Neural cell (in vitro differentiated cells): ENCODE measurements around the gene GJA10. TPM values are rescaled to one million over a fixed set of nuclear protein-coding genes. Genes with fewer than 3 reads are reported as not detected.

Experiments
- H2AFZ ChIP-seq: fragments of 200-600, 300-800 bp; sonication (generic), shearing (Covaris generic); 2 replicates; pipeline ENCODE4 v1.6.0; 2014; ENCODE audit warnings: low read depth, mild to moderate bottlenecking, antibody characterized with exemption, low read length, moderate library complexity
- H3F3A ChIP-seq: fragments of 200-600 bp; shearing (Covaris generic); 2 replicates; pipeline ENCODE4 v1.6.1; 2016; ENCODE audit warnings: mild to moderate bottlenecking, moderate library complexity, mixed read lengths, antibody characterized with exemption, low read length; ENCODE audit not compliant: insufficient read depth, poor library complexity, severe bottlenecking
- H3K27ac ChIP-seq: fragments of 200-600, 300-800 bp; sonication (generic), shearing (Covaris generic); 2 replicates; pipeline ENCODE4 v1.5.1; 2014; ENCODE audit warnings: mild to moderate bottlenecking, low read length, moderate library complexity
- H3K27me3 ChIP-seq: fragments of 300-800, 200-600 bp; sonication (generic), shearing (Covaris generic); 2 replicates; pipeline ENCODE4 v1.6.0; 2014; ENCODE audit warnings: mild to moderate bottlenecking, low read depth, low read length, moderate library complexity; ENCODE audit not compliant: insufficient read depth
- H3K36me3 ChIP-seq: fragments of 300-800, 200-600 bp; sonication (generic), shearing (Covaris generic); 2 replicates; pipeline ENCODE4 v1.5.1; 2014; ENCODE audit warnings: mild to moderate bottlenecking, antibody characterized with exemption, low read length, moderate library complexity; ENCODE audit not compliant: insufficient read depth
- H3K4me2 ChIP-seq: fragments of 300-800, 200-600 bp; sonication (generic), shearing (Covaris generic); 2 replicates; pipeline ENCODE4 v1.6.0; 2014; ENCODE audit warnings: mild to moderate bottlenecking, low read length
- H3K4me3 ChIP-seq: fragments of 300-800, 200-600 bp; sonication (generic), shearing (Covaris generic); 2 replicates; pipeline ENCODE4 v1.5.1; 2014; ENCODE audit warnings: mild to moderate bottlenecking, low read length, moderate library complexity
- H3K79me2 ChIP-seq: fragments of 200-600 bp; shearing (Covaris generic); replicated peaks from 2 replicates; pipeline ENCODE4 v1.6.0; 2014; ENCODE audit warnings: mild to moderate bottlenecking, low read length, moderate library complexity; ENCODE audit not compliant: insufficient read depth
- H3K9ac ChIP-seq: fragments of 300-800, 200-600 bp; sonication (generic), shearing (Covaris generic); 2 replicates; pipeline ENCODE4 v1.6.1; 2016; ENCODE audit warnings: mild to moderate bottlenecking, low read length, mixed read lengths
- H3K9me2 ChIP-seq: fragments of 200-600 bp; shearing (Covaris generic); 2 replicates; pipeline ENCODE4 v1.6.1; 2016; ENCODE audit warnings: mild to moderate bottlenecking, low read length, mixed read lengths; ENCODE audit not compliant: insufficient read depth
- H3K9me3 ChIP-seq: fragments of 200-600, 300-800 bp; sonication (generic), shearing (Covaris generic); 2 replicates; pipeline ENCODE4 v1.6.1; 2016; ENCODE audit warnings: mild to moderate bottlenecking, mixed run types, low read length, moderate library complexity, mixed read lengths
- H4K20me1 ChIP-seq: fragments of 200-600 bp; shearing (Covaris generic); 2 replicates; pipeline ENCODE4 v1.6.1; 2016; ENCODE audit warnings: mild to moderate bottlenecking, mixed run types; ENCODE audit not compliant: insufficient read depth
- EP300 ChIP-seq: fragments of 450-650 bp; conservative IDR thresholded peaks from 2 replicates; pipeline ENCODE4 v1.6.1; 2014; ENCODE audit warnings: antibody characterized with exemption, mild to moderate bottlenecking, moderate library complexity; ENCODE audit not compliant: poor library complexity, severe bottlenecking
- EZH2 ChIP-seq: fragments of 200-600, 300-800 bp; shearing (Covaris generic), sonication (generic); IDR thresholded peaks from 2 replicates; pipeline ENCODE4 v1.6.1; 2014; ENCODE audit warnings: antibody characterized with exemption, low read length, borderline replicate concordance, mild to moderate bottlenecking; ENCODE audit not compliant: insufficient read depth, poor library complexity, severe bottlenecking
- MXI1 ChIP-seq: fragments of 450-650 bp; conservative IDR thresholded peaks from 2 replicates; pipeline ENCODE4 v1.6.1; 2014; ENCODE audit warnings: antibody characterized with exemption, mild to moderate bottlenecking; ENCODE audit not compliant: poor library complexity, severe bottlenecking
- POLR2AphosphoS5 ChIP-seq: IDR thresholded peaks from 2 replicates; pipeline ENCODE4 v1.6.1; 2012
- RAD21 ChIP-seq: fragments of 450-650 bp; conservative IDR thresholded peaks from 2 replicates; pipeline ENCODE4 v1.6.1; 2014; ENCODE audit warnings: antibody characterized with exemption, mild to moderate bottlenecking, moderate library complexity
- REST ChIP-seq: IDR thresholded peaks from 2 replicates; pipeline ENCODE4 v1.6.1; 2012; ENCODE audit warnings: borderline replicate concordance
- SMC3 ChIP-seq: fragments of 450-650 bp; conservative IDR thresholded peaks from 2 replicates; pipeline ENCODE4 v1.6.1; 2014; ENCODE audit warnings: antibody characterized with exemption, mild to moderate bottlenecking, moderate library complexity; ENCODE audit not compliant: poor library complexity
- TAF1 ChIP-seq: IDR thresholded peaks from 2 replicates; pipeline ENCODE4 v1.6.1; 2012; ENCODE audit warnings: low read depth
- polyA plus RNA-seq: library from polyadenylated mRNA; depleted of rRNA; stranded (reverse); fragments of >200 nt; gene quantifications from 2 replicates; pipeline ENCODE4 v1.2.3, GENCODE V29; 2014

The GJA10 gene
- polyA plus RNA-seq, 1 donor from 2014 or later: not detected

DNA sequence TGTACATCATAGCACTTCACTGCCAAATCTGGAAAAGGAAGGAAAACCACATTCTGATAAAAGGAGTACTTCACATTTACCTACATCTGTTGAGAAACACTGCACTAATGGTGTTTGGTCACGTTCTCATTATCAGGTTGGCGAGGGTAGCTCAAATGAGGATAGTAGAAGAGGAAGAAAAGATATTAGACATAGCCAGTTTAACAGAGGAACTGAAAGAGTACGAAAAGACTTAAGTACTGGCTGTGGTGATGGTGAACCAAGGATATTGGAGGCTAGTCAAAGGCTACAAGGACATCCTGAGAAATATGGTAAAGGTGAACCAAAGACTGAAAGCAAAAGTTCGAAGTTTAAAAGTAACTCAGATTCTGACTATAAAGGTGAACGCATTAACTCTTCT lies 32.0 kb upstream of the GJA10 start:
- Histone ChIP-seq H3F3A (no peaks in the 10 kb centered on the region), H3K27ac (no peak overlapping the region), H3K9me3 (no peaks in the 10 kb centered on the region), H3K27me3 (no peaks in the 10 kb centered on the region), H3K4me2 (no peak overlapping the region), H3K4me3 (no peak overlapping the region), H4K20me1 (no peaks in the 10 kb centered on the region), H2AFZ (no peak overlapping the region), H3K9me2 (no peaks in the 10 kb centered on the region), H3K79me2 (no peaks in the 10 kb centered on the region), H3K9ac (no peak overlapping the region), H3K36me3 (peaks cover 19% of the 10 kb centered on the region)
- TF ChIP-seq TAF1 (no peak), EP300 (no peak), RAD21 (no peak), REST (no peak)

GRCh38 chr6:89862698-89863097 lies 31.6 kb upstream of the GJA10 start:
- peaks cover 19% of the 10 kb centered on the region for H3K36me3 ChIP-seq
- H2AFZ ChIP-seq: no peak overlapping the region
- H3K4me2 ChIP-seq: no peak overlapping the region
- no peaks in the 10 kb centered on the region for H3K79me2 ChIP-seq
- no peak overlapping the region for H3K9ac ChIP-seq
- TF ChIP-seq EP300: no peak
- TF ChIP-seq POLR2AphosphoS5: no peak
- TF ChIP-seq MXI1: no peak
- no peak for TF ChIP-seq SMC3
- TF ChIP-seq RAD21: no peak
- TF ChIP-seq REST: no peak
- TF ChIP-seq TAF1: no peak
- no peak for TF ChIP-seq EZH2
- no peak overlapping the region for H3K27ac ChIP-seq
- no peaks in the 10 kb centered on the region for H3F3A ChIP-seq
- no peaks in the 10 kb centered on the region for H3K27me3 ChIP-seq
- no peaks in the 10 kb centered on the region for H4K20me1 ChIP-seq
- no peak overlapping the region for H3K4me3 ChIP-seq
- no peaks in the 10 kb centered on the region for H3K9me3 ChIP-seq
- H3K9me2 ChIP-seq: no peaks in the 10 kb centered on the region
